HepG2 (cell line): ENCODE data around the gene COX10. TPM values are rescaled to one million over a fixed set of nuclear protein-coding genes. Genes with fewer than 3 reads are reported as not detected.

ENCODE experiments used
- ATAC-seq: fragments of 200-7000 bp; cut with Tn5 transposase; 3 replicates; pipeline ENCODE4 v1.9.1; 2020; ENCODE audit warnings: mild to moderate bottlenecking, moderate library complexity
- BruUV-seq: library from RNA; stranded (reverse); fragments of 400-500 nt; replicated peaks from 2 replicates; lab custom pipeline; 2021; lab: Mats Ljungman, UMichigan
- CTCF ChIA-PET: fragments of 300-600 bp; formaldehyde crosslinking; extraction: SDS; loops from one replicate; lab custom pipeline; 2021; ENCODE audit warnings: low total read pairs, inconsistent platforms, low intra/inter-chr PET ratio; lab: Yijun Ruan, JAX
- POLR2A ChIA-PET: fragments of 350-600 bp; sonication (Branson Sonifier 250); formaldehyde crosslinking; loops from one replicate; lab custom pipeline; 2020; ENCODE audit warnings: antibody characterized with exemption, inconsistent platforms; lab: Yijun Ruan, JAX
- DNase-seq: peaks from one replicate; pipeline ENCODE4 v3.0.0-alpha.2; 2015; ENCODE audit warnings: low spot score
- FAIRE-seq: peaks from 3 replicates; lab custom pipeline; 2011; peaks lifted over from hg19 to GRCh38; lab: Jason Lieb, UNC
- H2AFZ ChIP-seq: one replicate; pipeline ENCODE4 v1.6.1; 2011; ENCODE audit warnings: low read length, inconsistent platforms
- H3K27ac ChIP-seq: fragments of 300-600 bp; 3 replicates; pipeline ENCODE4 v1.8.0; 2011; ENCODE audit warnings: mixed run types, mild to moderate bottlenecking, mixed read lengths, low read length, inconsistent platforms; ENCODE audit not compliant: insufficient read depth; ENCODE audit errors: extremely low read length
- H3K27me3 ChIP-seq, 2 experiments: fragments of 200-600 bp in 1 of 2; 2 replicates in 1 of 2; 3 replicates in 1 of 2; pipeline versions ENCODE4 v1.6.0 to v1.8.0; 2011; ENCODE audit warnings: low read length in 2 of 2, mild to moderate bottlenecking in 2 of 2, moderate library complexity in 2 of 2, inconsistent platforms in 1 of 2; ENCODE audit not compliant: insufficient read depth in 2 of 2, control insufficient read depth in 1 of 2
- H3K36me3 ChIP-seq, 2 experiments: fragments of 200-600 bp in 1 of 2; replicated peaks in 1 of 2; 2 replicates in 1 of 2; 3 replicates in 1 of 2; pipeline versions ENCODE4 v1.5.1 to v1.8.0; 2011; ENCODE audit warnings: low read length in 2 of 2, inconsistent platforms in 1 of 2; ENCODE audit not compliant: insufficient read depth in 2 of 2, control insufficient read depth in 1 of 2
- H3K4me1 ChIP-seq: 2 replicates; pipeline ENCODE4 v1.5.1; 2012; ENCODE audit warnings: low read length, inconsistent platforms; ENCODE audit not compliant: insufficient read depth
- H3K4me2 ChIP-seq: 2 replicates; pipeline ENCODE4 v1.6.0; 2011; ENCODE audit warnings: low read depth, low read length, inconsistent platforms
- H3K4me3 ChIP-seq, 3 experiments: fragments of 200-600 bp in 1 of 3; sonication (generic), shearing (Covaris generic) in 1 of 3; replicated peaks in 1 of 3; 2 replicates each; pipeline ENCODE4 v1.5.1; 2011 to 2016; ENCODE audit warnings: low read length in 3 of 3, inconsistent platforms in 2 of 3, low read depth in 2 of 3, mild to moderate bottlenecking in 2 of 3, control low read depth in 1 of 3, mixed read lengths in 1 of 3; ENCODE audit not compliant: insufficient read depth in 1 of 3
- H3K79me2 ChIP-seq: one replicate; pipeline ENCODE4 v1.6.1; 2011; ENCODE audit warnings: low read length, inconsistent platforms; ENCODE audit not compliant: insufficient read depth
- H3K9ac ChIP-seq: 2 replicates; pipeline ENCODE4 v1.6.0; 2011; ENCODE audit warnings: mild to moderate bottlenecking, low read depth, low read length, inconsistent platforms; ENCODE audit not compliant: insufficient read depth
- H3K9me3 ChIP-seq: 2 replicates; pipeline ENCODE4 v1.5.1; 2012; ENCODE audit warnings: mild to moderate bottlenecking, low read length
- H4K20me1 ChIP-seq: 2 replicates; pipeline ENCODE4 v1.6.0; 2011; ENCODE audit warnings: inconsistent platforms, mild to moderate bottlenecking, low read length, moderate library complexity; ENCODE audit not compliant: insufficient read depth
- ARNT ChIP-seq: fragments of 450-650 bp; IDR thresholded peaks from 2 replicates; pipeline ENCODE4 v1.6.1; 2017
- DMTF1 ChIP-seq: sonication (generic); formaldehyde crosslinking; IDR thresholded peaks from 2 replicates; pipeline ENCODE4 v1.4.0; 2020; ENCODE audit warnings: mild to moderate bottlenecking, missing genetic modification reagents
- HNRNPK ChIP-seq: fragments of 200-400 bp; formaldehyde crosslinking; IDR thresholded peaks from 2 replicates; pipeline ENCODE4 v1.6.1; 2018; ENCODE audit warnings: low read length, low read depth, moderate library complexity, mild to moderate bottlenecking; ENCODE audit not compliant: poor library complexity, severe bottlenecking
- IRF9 ChIP-seq: sonication (generic); formaldehyde crosslinking; IDR thresholded peaks from 2 replicates; pipeline ENCODE4 v1.8.0; 2022; ENCODE audit warnings: missing genetic modification reagents, mild to moderate bottlenecking, borderline replicate concordance
- THAP9 ChIP-seq: sonication (generic); formaldehyde crosslinking; IDR thresholded peaks from 2 replicates; pipeline ENCODE4; 2020; ENCODE audit warnings: missing genetic modification reagents, mild to moderate bottlenecking, borderline replicate concordance
- YEATS4 ChIP-seq: sonication (generic); formaldehyde crosslinking; IDR thresholded peaks from 2 replicates; pipeline ENCODE4 v1.4.0; 2020; ENCODE audit warnings: missing genetic modification reagents, borderline replicate concordance
- ZNF24 ChIP-seq: fragments of 450-650 bp; IDR thresholded peaks from 2 replicates; pipeline ENCODE4 v1.6.1; 2017; ENCODE audit warnings: antibody characterized with exemption, mild to moderate bottlenecking
- ZNF282 ChIP-seq: fragments of 450-650 bp; IDR thresholded peaks from 2 replicates; pipeline ENCODE4 v1.6.1; 2018; ENCODE audit not compliant: partially characterized antibody
- WGBS: methylation state at CpG from one replicate; pipeline ENCODE4 v1.1.6; 2017; ENCODE audit warnings: low lambda C conversion rate; 5-methylcytosine and 5-hydroxymethylcytosine counted together
- in situ Hi-C: cut with HindIII; loops from 2 replicates; pipeline ENCODE4 v1.10.0; 2017; ENCODE audit warnings: low pct_unique_long_range_greater_than_20kb; ENCODE audit not compliant: extremely low pct_ligation_motif_present
- intact Hi-C: fragments of 100-400 bp; cut with micrococcal nuclease; formaldehyde crosslinking; loops from one replicate; pipeline ENCODE4 v1.10.0; 2022; ENCODE audit not compliant: unreplicated experiment
- polyA plus RNA-seq, 8 experiments: library from polyadenylated mRNA; depleted of rRNA in 3 of 8; stranded (reverse) in 7 of 8; unstranded in 1 of 8; fragments of >200 nt; fragmentation: Illumina TruSeq in 4 of 8; extraction: Trizol in 4 of 8; gene quantifications; 2 replicates each; pipeline versions ENCODE4 v1.2.1 to v1.2.3, GENCODE V29; 2011 to 2016; ENCODE audit warnings: low read depth in 4 of 8, missing spikeins in 1 of 8, mixed read lengths in 1 of 8; ENCODE audit not compliant: insufficient read depth in 1 of 8
- total RNA-seq, 5 experiments: library from RNA; depleted of rRNA; stranded (reverse); fragments of >200 nt; fragmentation: Illumina TruSeq; extraction: Trizol; gene quantifications; 2 replicates each; pipeline ENCODE4 v1.2.3, GENCODE V29; 2016; ENCODE audit warnings: low read depth in 1 of 5

COX10 gene
- total and polyA plus RNA-seq, 2 of the 13 experiments (the other 11 are each of a cell fraction or from before 2014, with no cell fraction given), result 13.9 to 20.1 TPM

GRCh38 chr17:14095631-14096030 lies 26.3 kb downstream of the COX10 start (continued):
- TF ChIP-seq DMTF1 (no peak), ARNT (no peak), YEATS4 (no peak), IRF9 (CRISPR knock-in tag) (no peak)

GRCh38 chr17:14098246-14098645 lies 28.9 kb downstream of the COX10 start:
- no peaks in the 10 kb centered on the region for H4K20me1 ChIP-seq
- peaks cover 2 to 13% of the 10 kb centered on the region in 2 experiments; a peak in 3 of 5 replicates for H3K36me3 ChIP-seq
- H3K79me2 ChIP-seq, result peaks cover 9% of the 10 kb centered on the region
- intact Hi-C loops, result no loop called here
- ChIA-PET POLR2A (no interaction called here), CTCF (no interaction called here)
- H2AFZ ChIP-seq, result no peak overlapping the region
- TF ChIP-seq HNRNPK (no peak), THAP9 (no peak), ZNF282 (no peak), ZNF24 (no peak)
- FAIRE-seq (no peak), ATAC-seq (no peak), DNase-seq (no peak)
- in situ Hi-C loops, result loop anchor here (10.0 kb wide), 1 partner anchor 63 kb away; no protein-coding TSS in a partner anchor
- peaks cover 23% of the 10 kb centered on the region for H3K4me1 ChIP-seq
- no peak overlapping the region for H3K4me3 ChIP-seq
- H3K27me3 ChIP-seq, result no peaks in the 10 kb centered on the region
- H3K27ac ChIP-seq, result no peak overlapping the region
- WGBS, result 97% methylated on average over 3 of the region's 3 CpGs
- H3K9ac ChIP-seq, result no peak overlapping the region
- no peak overlapping the region for H3K4me2 ChIP-seq
- no peaks in the 10 kb centered on the region for H3K9me3 ChIP-seq
- no TSS peak for BruUV-seq
